AG09309 (cell line): Measurements from ENCODE around the gene OSBPL5.

Experiments
- DNase-seq: peaks from one replicate; pipeline ENCODE4 v3.0.0-alpha.2; 2010; ENCODE audit warnings: low read depth
- H3K4me3 ChIP-seq: 2 replicates; pipeline ENCODE4 v1.5.1; 2011; ENCODE audit warnings: mild to moderate bottlenecking, low read depth, low read length, moderate library complexity; ENCODE audit not compliant: control insufficient read depth
- CTCF ChIP-seq: IDR thresholded peaks from 2 replicates; pipeline ENCODE4 v1.5.1; 2011; ENCODE audit warnings: mild to moderate bottlenecking, low read depth, low read length, inconsistent platforms; ENCODE audit not compliant: insufficient read depth, control insufficient read depth; ENCODE audit errors: missing control alignments

OSBPL5 gene

GRCh38 chr11:3080733-3081385, 84.3 kb downstream of the OSBPL5 start:
- no peak for DNase-seq
- no peak for TF ChIP-seq CTCF
- H3K4me3 ChIP-seq = no peak overlapping the region

- no peak for TF ChIP-seq CTCF
- no peak for DNase-seq
- H3K4me3 ChIP-seq = no peak overlapping the region
Measured at GRCh38 chr11:3080104-3080503, 85.0 kb downstream of the OSBPL5 start.

DNA sequence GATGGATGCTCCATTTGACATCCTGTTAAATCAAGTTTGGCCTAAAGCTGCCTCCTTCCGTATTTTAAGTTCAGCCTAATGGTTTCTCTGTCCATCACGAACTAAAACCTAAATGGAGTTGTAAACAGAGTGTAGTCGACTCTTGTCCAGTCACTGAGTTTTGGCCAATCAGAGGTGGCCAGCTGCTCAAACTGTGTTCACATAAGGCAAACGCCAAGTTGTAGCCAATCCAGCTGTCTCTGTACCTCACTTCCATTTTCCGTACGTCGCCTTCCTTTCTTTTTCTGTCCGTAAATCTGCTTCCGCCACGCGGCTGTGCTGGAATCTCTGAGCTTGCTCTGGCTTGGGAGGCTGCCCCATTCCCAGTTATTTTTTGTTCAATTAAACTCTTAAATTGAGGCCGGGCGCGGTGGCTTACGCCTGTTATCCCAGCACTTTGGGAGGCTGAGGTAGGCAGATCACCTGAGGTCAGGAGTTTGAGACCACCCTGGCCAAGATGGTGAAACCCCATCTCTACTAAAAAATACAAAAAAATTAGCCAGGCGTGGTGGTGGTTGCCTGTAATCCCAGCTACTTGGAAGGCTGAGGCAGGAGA, 87.2 kb downstream of the OSBPL5 start:
- no peak for TF ChIP-seq CTCF
- H3K4me3 ChIP-seq = no peak overlapping the region
- no peak for DNase-seq

GRCh38 chr11:3077189-3077836, 87.8 kb downstream of the OSBPL5 start:
- DNase-seq = no peak
- H3K4me3 ChIP-seq = no peak overlapping the region
- TF ChIP-seq CTCF = no peak

GRCh38 chr11:3074912-3075589, 90.1 kb downstream of the OSBPL5 start:
- DNase-seq = no peak

DNA sequence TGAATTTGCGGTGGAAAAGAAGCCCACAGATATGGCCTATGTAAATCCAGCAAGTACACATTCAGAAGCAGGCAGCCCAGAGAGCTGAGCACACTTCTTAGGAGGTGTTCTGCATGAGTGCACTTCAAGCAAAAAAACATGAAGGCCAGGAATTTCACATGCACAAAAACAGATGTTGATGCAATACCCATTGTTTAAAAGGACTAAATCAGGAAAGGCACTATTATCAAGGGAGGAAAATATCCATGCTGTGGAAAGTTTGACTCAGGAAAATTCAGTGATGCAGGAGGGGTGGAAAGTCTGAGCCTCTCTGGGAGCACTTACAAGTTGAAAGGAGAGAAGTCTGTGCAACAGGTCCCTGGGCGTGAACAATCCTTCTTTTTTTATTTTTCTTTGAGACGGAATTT, 92.1 kb downstream of the OSBPL5 start:
- DNase-seq = peak; percentile 53
- no peak overlapping the region for H3K4me3 ChIP-seq
- TF ChIP-seq CTCF = no peak

More at GRCh38 chr11:3074912-3075589, 90.1 kb downstream of the OSBPL5 start:
- no peak for TF ChIP-seq CTCF
- no peak overlapping the region for H3K4me3 ChIP-seq
